Thoracic aorta (tissue), 2 donors: Measurements from ENCODE around the gene CEACAM3. TPM values are rescaled to one million over a fixed set of nuclear protein-coding genes. Genes with fewer than 3 reads are reported as not detected.
"Not testable (repeated sequence)": the region's sequence is repeated elsewhere in the genome, so short reads cannot be mapped to it uniquely, and the experiment has no call there.

Experiments
- ATAC-seq: fragments of 150-250 bp; one replicate; pipeline ENCODE4 v1.8.0; 2017; ENCODE audit warnings: low read depth; ENCODE audit not compliant: insufficient number of reproducible peaks, low FRiP score
- DNase-seq: peaks from one replicate; pipeline ENCODE4 v3.0.0-alpha.2; 2020; ENCODE audit warnings: low spot score
- H3K27ac ChIP-seq, 2 donors: fragments of 200-600 bp; sonication (generic); 1 replicate in 1 of 2; 2 replicates in 1 of 2; pipeline ENCODE4 v1.5.1; 2016; ENCODE audit warnings: mild to moderate bottlenecking in 2 of 2, moderate library complexity in 2 of 2
- H3K27me3 ChIP-seq: fragments of 200-600 bp; sonication (generic); replicated peaks from 2 replicates; pipeline ENCODE4 v1.6.0; 2016; ENCODE audit warnings: mild to moderate bottlenecking; ENCODE audit not compliant: insufficient read depth
- H3K36me3 ChIP-seq: fragments of 200-600 bp; sonication (generic); one replicate; pipeline ENCODE4 v1.5.1; 2016
- H3K4me1 ChIP-seq, 2 donors: fragments of 200-600 bp; sonication (generic); 1 replicate in 1 of 2; 2 replicates in 1 of 2; pipeline versions ENCODE4 v1.5.1 to v1.6.0; 2016; ENCODE audit warnings: low read depth in 2 of 2, mild to moderate bottlenecking in 1 of 2; ENCODE audit not compliant: control insufficient read depth in 1 of 2
- H3K4me3 ChIP-seq: fragments of 200-600 bp; sonication (generic); 2 replicates; pipeline ENCODE4 v1.5.1; 2016; ENCODE audit warnings: mild to moderate bottlenecking
- H3K9me3 ChIP-seq: fragments of 200-600 bp; sonication (generic); 2 replicates; pipeline ENCODE4 v1.5.1; 2016
- CTCF ChIP-seq: fragments of 200-600 bp; sonication (generic); IDR thresholded peaks from one replicate; pipeline ENCODE4 v1.5.1; 2019; ENCODE audit warnings: antibody characterized with exemption
- total RNA-seq, 2 donors: library from RNA; depleted of rRNA; stranded (reverse); fragments of >200 nt; gene quantifications; one replicate each; pipeline versions ENCODE4 v1.1.0 to v1.2.3, GENCODE V29; 2016

The CEACAM3 gene
- total RNA-seq, 2 donors from 2014 or later: not detected

DNA sequence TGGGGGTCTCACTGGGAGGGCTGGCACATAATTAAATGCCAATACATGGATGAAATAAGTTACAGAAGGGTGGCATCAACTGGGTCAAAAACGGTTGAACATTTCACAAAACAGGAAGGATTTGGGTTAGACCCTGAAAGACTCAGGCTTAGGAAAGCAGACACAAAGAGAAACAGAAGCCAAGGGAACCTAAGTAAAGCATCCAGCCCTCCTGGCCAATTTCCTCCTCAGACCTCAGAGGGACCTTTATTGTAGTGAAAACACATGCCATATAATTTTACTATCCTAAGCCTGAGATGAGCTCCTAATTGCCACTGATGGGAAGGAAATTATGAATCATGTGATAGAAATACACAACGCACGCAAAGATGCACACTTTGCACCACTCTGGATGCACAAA is 12.1 kb upstream of the CEACAM3 start:
- Histone ChIP-seq H3K4me1 (no peaks in the 10 kb centered on the region), H3K27ac (no peak overlapping the region), H3K27me3 (no peaks in the 10 kb centered on the region), H3K36me3 (no peaks in the 10 kb centered on the region), H3K4me3 (no peak overlapping the region), H3K9me3 (no peaks in the 10 kb centered on the region)
- TF ChIP-seq CTCF: no peak
- no peak for ATAC-seq
- DNase-seq: no peak

- Histone ChIP-seq H3K4me1 (no peaks in the 10 kb centered on the region), H3K36me3 (no peaks in the 10 kb centered on the region), H3K9me3 (no peaks in the 10 kb centered on the region), H3K4me3 (no peak overlapping the region), H3K27me3 (no peaks in the 10 kb centered on the region), H3K27ac (no peak overlapping the region)
- TF ChIP-seq CTCF: no peak
- ATAC-seq (no peak), DNase-seq (no peak)
These were observed 11.6 kb upstream of the CEACAM3 start for GRCh38 chr19:41784743-41785142.

GRCh38 chr19:41785653-41786052 is 10.7 kb upstream of the CEACAM3 start:
- Histone ChIP-seq H3K9me3 (no peaks in the 10 kb centered on the region), H3K4me3 (no peak overlapping the region), H3K36me3 (no peaks in the 10 kb centered on the region), H3K27ac (no peak overlapping the region), H3K4me1 (no peaks in the 10 kb centered on the region), H3K27me3 (no peaks in the 10 kb centered on the region)
- DNase-seq: no peak
- ATAC-seq: no peak
- TF ChIP-seq CTCF: peak; percentile 44

GRCh38 chr19:41787055-41787454 is 9.3 kb upstream of the CEACAM3 start:
- H3K27me3 ChIP-seq: no peaks in the 10 kb centered on the region
- ATAC-seq (no peak), DNase-seq (no peak)
- no peaks in the 10 kb centered on the region for H3K36me3 ChIP-seq
- H3K27ac ChIP-seq: no peak overlapping the region
- no peak for TF ChIP-seq CTCF
- H3K4me1 ChIP-seq: no peaks in the 10 kb centered on the region
- no peak overlapping the region for H3K4me3 ChIP-seq
- no peaks in the 10 kb centered on the region for H3K9me3 ChIP-seq

DNA sequence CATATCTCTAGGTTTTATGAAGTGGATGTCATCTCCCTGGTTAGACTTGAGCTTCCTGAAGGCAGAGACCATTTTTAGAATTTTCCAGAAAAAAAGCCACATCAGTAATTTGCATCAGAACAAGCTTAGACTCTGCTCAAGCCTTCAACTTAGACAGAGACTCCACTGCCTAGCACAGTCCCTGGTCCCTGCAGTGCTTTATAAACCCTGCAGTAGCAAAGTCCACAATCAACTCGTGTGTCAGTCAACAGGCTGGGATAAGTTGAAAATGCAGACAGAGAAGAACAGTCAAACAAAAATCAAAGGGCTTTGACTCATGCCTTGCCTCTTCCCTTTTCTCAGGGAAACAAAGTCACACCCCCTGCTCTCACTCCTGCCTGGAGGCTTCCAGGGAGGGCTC is 7.9 kb upstream of the CEACAM3 start:
- H3K27ac ChIP-seq, ATAC-seq, H3K4me1 ChIP-seq, H3K27me3 ChIP-seq, H3K4me3 ChIP-seq, H3K9me3 ChIP-seq, DNase-seq, H3K36me3 ChIP-seq: not testable (repeated sequence)

GRCh38 chr19:41789053-41789452 is 7.3 kb upstream of the CEACAM3 start:
- ATAC-seq, H3K9me3 ChIP-seq, H3K27me3 ChIP-seq, DNase-seq, H3K27ac ChIP-seq, H3K36me3 ChIP-seq, H3K4me3 ChIP-seq, H3K4me1 ChIP-seq: not testable (repeated sequence)
